Lower leg skin (tissue), 4 donors: Measurements from ENCODE around the gene SECTM1. TPM values are rescaled to one million over a fixed set of nuclear protein-coding genes. Genes with fewer than 3 reads are reported as not detected.

Experiments used
- DNase-seq, 2 donors: peaks; one replicate each; pipeline ENCODE4 v3.0.0-alpha.2; 2019; ENCODE audit warnings: low spot score in 2 of 2
- H3K4me3 ChIP-seq: fragments of 200-600 bp; sonication (generic); 2 replicates; pipeline ENCODE4 v1.5.1; 2017; ENCODE audit warnings: mild to moderate bottlenecking, low read depth; ENCODE audit not compliant: poor library complexity, severe bottlenecking
- POLR2A ChIP-seq, 2 donors: fragments of 450-650 bp; IDR thresholded peaks; one replicate each; pipeline ENCODE4 v1.6.1; 2016 to 2017; ENCODE audit warnings: antibody characterized with exemption in 2 of 2, mild to moderate bottlenecking in 1 of 2, moderate library complexity in 1 of 2
- WGBS, 2 donors: methylation state at CpG; one replicate each; pipeline ENCODE4 v1.1.5; 2018; 5-methylcytosine and 5-hydroxymethylcytosine counted together
- intact Hi-C: fragments of 100-400 bp; cut with DNase I; formaldehyde crosslinking; loops from one replicate; pipeline ENCODE4 v1.15.0; 2023; ENCODE audit warnings: low total_unique reads
- total RNA-seq, 4 donors: library from RNA; depleted of rRNA; stranded (reverse); fragments of >200 nt; gene quantifications; one replicate each; pipeline ENCODE4 v1.1.0, GENCODE V29; 2016
- TF ChIP-seq, protein P1 (sequence below), 3 donors: fragments of 450-650 bp; IDR thresholded peaks; one replicate each; pipeline ENCODE4 v1.5.1; 2016; ENCODE audit warnings: antibody characterized with exemption in 3 of 3, mild to moderate bottlenecking in 3 of 3, moderate library complexity in 2 of 3

SECTM1 gene
- total RNA-seq, 4 donors from 2014 or later = 12.4 to 16.3 (median 14.5) TPM

DNA sequence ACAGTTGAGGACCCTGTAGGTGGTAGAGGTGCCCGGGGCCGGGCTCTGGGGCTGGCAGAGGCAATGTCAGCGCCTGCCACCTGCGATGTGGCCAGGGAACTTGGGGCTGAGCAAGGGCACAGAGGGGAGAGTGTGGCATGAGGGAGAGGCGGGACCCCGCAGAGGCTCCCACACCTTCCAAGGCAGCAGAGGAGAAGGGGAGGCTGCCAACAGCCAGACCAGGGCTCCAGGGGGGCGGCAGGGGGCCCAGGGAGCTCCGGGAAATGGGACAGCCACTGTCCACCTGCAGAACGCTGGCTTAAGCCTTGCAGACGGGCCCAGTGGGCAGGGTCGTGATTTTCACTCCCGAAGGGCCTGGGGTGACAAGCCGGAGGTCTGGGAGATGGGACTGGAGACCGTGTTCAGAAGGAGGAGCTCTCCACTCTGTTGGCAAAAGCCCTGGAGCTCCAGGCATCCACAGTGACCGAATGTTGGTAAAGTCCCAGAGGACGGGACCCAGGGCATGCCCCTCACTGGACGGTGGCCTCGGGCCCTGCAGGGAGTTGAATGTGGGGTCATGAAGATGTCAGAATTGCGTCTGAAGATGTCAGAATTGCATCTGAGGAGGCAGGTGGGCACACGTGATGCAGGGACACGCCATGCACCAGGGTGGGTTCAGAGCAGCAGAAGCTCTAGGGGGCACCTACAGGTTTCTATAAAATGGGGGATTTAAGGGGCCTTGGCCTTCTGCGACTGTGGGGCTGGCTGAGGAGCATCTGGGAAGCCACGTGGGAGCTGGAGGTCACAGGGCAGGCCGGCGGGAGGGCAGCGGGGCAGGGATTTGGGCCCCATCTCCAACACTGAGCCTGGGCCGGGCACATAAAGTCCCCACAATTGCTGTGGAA, 34.8 kb downstream of the SECTM1 start:
- H3K4me3 ChIP-seq = no peak overlapping the region
- TF ChIP-seq, protein P1, sequence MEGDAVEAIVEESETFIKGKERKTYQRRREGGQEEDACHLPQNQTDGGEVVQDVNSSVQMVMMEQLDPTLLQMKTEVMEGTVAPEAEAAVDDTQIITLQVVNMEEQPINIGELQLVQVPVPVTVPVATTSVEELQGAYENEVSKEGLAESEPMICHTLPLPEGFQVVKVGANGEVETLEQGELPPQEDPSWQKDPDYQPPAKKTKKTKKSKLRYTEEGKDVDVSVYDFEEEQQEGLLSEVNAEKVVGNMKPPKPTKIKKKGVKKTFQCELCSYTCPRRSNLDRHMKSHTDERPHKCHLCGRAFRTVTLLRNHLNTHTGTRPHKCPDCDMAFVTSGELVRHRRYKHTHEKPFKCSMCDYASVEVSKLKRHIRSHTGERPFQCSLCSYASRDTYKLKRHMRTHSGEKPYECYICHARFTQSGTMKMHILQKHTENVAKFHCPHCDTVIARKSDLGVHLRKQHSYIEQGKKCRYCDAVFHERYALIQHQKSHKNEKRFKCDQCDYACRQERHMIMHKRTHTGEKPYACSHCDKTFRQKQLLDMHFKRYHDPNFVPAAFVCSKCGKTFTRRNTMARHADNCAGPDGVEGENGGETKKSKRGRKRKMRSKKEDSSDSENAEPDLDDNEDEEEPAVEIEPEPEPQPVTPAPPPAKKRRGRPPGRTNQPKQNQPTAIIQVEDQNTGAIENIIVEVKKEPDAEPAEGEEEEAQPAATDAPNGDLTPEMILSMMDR (IDR thresholded peaks at IDR 0.05) = no peak
- TF ChIP-seq POLR2A (IDR thresholded peaks at IDR 0.05) = no peak
- WGBS, 2 donors = 70 to 73% methylated on average over 23 to 25 of the region's 27 CpGs
- no peak for DNase-seq
- intact Hi-C loops = no loop called here

GRCh38 chr17:82297714-82298537, 35.6 kb downstream of the SECTM1 start:
- TF ChIP-seq, protein P1 (IDR thresholded peaks at IDR 0.05) = no peak
- TF ChIP-seq POLR2A (IDR thresholded peaks at IDR 0.05) = no peak
- peak; percentile 87 to 98 for DNase-seq
- H3K4me3 ChIP-seq = peak overlapping the region; percentile 8
- intact Hi-C loops = no loop called here
- WGBS, 2 donors = 0% methylated on average over 33 to 34 of the region's 36 CpGs

- no peak overlapping the region for H3K4me3 ChIP-seq
- no peak for TF ChIP-seq POLR2A (IDR thresholded peaks at IDR 0.05)
- TF ChIP-seq, protein P1 (IDR thresholded peaks at IDR 0.05) = no peak
- 33 to 47% methylated on average over 19 of the region's 19 CpGs for WGBS, 2 donors
- intact Hi-C loops = no loop called here
- DNase-seq = peak; percentile 90 to 98
These were observed 36.3 kb downstream of the SECTM1 start for GRCh38 chr17:82297280-82297713.

GRCh38 chr17:82296511-82297279, 36.9 kb downstream of the SECTM1 start:
- DNase-seq = no peak
- TF ChIP-seq, protein P1 (IDR thresholded peaks at IDR 0.05) = no peak
- TF ChIP-seq POLR2A (IDR thresholded peaks at IDR 0.05) = no peak
- intact Hi-C loops = loop anchor here (1.0 kb wide), 1 partner anchor 19 kb away; no protein-coding TSS in a partner anchor
- WGBS, 2 donors = 48 to 52% methylated on average over 7 of the region's 7 CpGs
- no peak overlapping the region for H3K4me3 ChIP-seq

GRCh38 chr17:82295472-82295814, 38.1 kb downstream of the SECTM1 start:
- H3K4me3 ChIP-seq = no peak overlapping the region
- intact Hi-C loops = no loop called here
- WGBS, 2 donors = 80 to 82% methylated on average over 4 of the region's 4 CpGs
- no peak for TF ChIP-seq POLR2A (IDR thresholded peaks at IDR 0.05)
- TF ChIP-seq, protein P1 (IDR thresholded peaks at IDR 0.05) = no peak
- DNase-seq = no peak
